ENCODE results near the gene CLEC4G.

Gene CLEC4G, protein sequence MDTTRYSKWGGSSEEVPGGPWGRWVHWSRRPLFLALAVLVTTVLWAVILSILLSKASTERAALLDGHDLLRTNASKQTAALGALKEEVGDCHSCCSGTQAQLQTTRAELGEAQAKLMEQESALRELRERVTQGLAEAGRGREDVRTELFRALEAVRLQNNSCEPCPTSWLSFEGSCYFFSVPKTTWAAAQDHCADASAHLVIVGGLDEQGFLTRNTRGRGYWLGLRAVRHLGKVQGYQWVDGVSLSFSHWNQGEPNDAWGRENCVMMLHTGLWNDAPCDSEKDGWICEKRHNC

DNA sequence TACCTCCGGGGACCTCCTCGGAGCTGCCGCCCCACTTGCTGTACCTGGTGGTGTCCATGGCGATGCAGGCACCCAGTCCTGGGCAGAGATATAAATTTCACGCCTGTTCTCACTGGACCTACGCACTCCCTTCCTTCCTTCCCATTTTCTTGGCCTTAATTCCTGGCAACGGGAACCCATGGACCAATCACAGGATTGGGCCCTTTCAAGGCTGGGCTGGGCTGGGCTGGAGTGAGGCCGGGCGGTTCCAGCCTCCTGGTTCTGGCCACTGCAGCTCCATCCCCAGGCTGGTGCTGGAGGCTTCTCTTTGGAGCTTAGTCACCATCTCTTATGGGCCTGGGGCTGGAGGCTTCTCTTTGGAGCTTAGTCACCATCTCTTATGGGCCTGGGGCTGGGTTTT, at the start of gene CLEC4G:
CLEC4G (minus strand) TSS at position 66 of the 400 bp plus-strand sequence; CDS start at position 58, 8 bp downstream.
- TF ChIP-seq TCF12 (IDR thresholded peaks at IDR 0.05; ENCODE audit: low read depth) = no peak
- no peak for TF ChIP-seq RAD21 (IDR thresholded peaks at IDR 0.05; ENCODE audit: low read depth)
- no peak for TF ChIP-seq CEBPB (IDR thresholded peaks at IDR 0.05)
- no peak for TF ChIP-seq ZBTB7A (IDR thresholded peaks at IDR 0.05; ENCODE audit: low read depth)
- TF ChIP-seq TAF1 (IDR thresholded peaks at IDR 0.05; ENCODE audit: low read depth) = no peak
- TF ChIP-seq TEAD4 (IDR thresholded peaks at IDR 0.05) = no peak
- no peak for TF ChIP-seq EGR1 (IDR thresholded peaks at IDR 0.05)
- TF ChIP-seq FOXM1 (IDR thresholded peaks at IDR 0.05; ENCODE audit: borderline replicate concordance, low read depth) = no peak
- TF ChIP-seq, protein P1, sequence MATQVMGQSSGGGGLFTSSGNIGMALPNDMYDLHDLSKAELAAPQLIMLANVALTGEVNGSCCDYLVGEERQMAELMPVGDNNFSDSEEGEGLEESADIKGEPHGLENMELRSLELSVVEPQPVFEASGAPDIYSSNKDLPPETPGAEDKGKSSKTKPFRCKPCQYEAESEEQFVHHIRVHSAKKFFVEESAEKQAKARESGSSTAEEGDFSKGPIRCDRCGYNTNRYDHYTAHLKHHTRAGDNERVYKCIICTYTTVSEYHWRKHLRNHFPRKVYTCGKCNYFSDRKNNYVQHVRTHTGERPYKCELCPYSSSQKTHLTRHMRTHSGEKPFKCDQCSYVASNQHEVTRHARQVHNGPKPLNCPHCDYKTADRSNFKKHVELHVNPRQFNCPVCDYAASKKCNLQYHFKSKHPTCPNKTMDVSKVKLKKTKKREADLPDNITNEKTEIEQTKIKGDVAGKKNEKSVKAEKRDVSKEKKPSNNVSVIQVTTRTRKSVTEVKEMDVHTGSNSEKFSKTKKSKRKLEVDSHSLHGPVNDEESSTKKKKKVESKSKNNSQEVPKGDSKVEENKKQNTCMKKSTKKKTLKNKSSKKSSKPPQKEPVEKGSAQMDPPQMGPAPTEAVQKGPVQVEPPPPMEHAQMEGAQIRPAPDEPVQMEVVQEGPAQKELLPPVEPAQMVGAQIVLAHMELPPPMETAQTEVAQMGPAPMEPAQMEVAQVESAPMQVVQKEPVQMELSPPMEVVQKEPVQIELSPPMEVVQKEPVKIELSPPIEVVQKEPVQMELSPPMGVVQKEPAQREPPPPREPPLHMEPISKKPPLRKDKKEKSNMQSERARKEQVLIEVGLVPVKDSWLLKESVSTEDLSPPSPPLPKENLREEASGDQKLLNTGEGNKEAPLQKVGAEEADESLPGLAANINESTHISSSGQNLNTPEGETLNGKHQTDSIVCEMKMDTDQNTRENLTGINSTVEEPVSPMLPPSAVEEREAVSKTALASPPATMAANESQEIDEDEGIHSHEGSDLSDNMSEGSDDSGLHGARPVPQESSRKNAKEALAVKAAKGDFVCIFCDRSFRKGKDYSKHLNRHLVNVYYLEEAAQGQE (IDR thresholded peaks at IDR 0.05; ENCODE audit: low read depth) = no peak
- no peak for TF ChIP-seq YY1 (IDR thresholded peaks at IDR 0.05; ENCODE audit: low read depth)
- TF ChIP-seq USF1 (IDR thresholded peaks at IDR 0.05) = no peak
- no peak for TF ChIP-seq CREB1 (IDR thresholded peaks at IDR 0.05; ENCODE audit: low read depth)
- no peak for TF ChIP-seq EP300 (IDR thresholded peaks at IDR 0.05; ENCODE audit: borderline replicate concordance)
- TF ChIP-seq NFIC (IDR thresholded peaks at IDR 0.05) = no peak
- no peak for TF ChIP-seq MAX (IDR thresholded peaks at IDR 0.05)

DNA sequence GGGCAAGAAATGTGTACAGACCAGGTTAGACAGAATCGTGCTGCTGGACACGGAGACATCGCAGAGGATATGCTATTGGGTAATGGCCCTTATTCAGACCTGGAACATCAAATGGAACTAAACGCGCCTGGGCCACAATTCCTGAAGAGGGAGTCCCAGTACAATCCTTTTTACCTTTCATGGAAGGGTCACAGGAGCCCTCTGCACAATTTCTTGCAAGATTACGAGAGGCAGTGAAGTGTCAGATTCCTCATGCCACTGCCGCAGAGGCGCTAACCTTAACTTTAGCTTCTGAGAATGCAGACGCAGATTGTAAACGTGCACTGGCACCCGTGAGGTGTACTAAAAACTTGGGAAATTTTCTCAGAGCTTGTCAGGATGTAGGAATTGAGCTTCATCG, 49.2 kb upstream of the CLEC4G start:
- TF ChIP-seq, protein P1 (IDR thresholded peaks at IDR 0.05; ENCODE audit: low read depth) = no peak
- no peak for TF ChIP-seq CREB1 (IDR thresholded peaks at IDR 0.05; ENCODE audit: low read depth)
- no peak for TF ChIP-seq EP300 (IDR thresholded peaks at IDR 0.05; ENCODE audit: borderline replicate concordance)

DNA sequence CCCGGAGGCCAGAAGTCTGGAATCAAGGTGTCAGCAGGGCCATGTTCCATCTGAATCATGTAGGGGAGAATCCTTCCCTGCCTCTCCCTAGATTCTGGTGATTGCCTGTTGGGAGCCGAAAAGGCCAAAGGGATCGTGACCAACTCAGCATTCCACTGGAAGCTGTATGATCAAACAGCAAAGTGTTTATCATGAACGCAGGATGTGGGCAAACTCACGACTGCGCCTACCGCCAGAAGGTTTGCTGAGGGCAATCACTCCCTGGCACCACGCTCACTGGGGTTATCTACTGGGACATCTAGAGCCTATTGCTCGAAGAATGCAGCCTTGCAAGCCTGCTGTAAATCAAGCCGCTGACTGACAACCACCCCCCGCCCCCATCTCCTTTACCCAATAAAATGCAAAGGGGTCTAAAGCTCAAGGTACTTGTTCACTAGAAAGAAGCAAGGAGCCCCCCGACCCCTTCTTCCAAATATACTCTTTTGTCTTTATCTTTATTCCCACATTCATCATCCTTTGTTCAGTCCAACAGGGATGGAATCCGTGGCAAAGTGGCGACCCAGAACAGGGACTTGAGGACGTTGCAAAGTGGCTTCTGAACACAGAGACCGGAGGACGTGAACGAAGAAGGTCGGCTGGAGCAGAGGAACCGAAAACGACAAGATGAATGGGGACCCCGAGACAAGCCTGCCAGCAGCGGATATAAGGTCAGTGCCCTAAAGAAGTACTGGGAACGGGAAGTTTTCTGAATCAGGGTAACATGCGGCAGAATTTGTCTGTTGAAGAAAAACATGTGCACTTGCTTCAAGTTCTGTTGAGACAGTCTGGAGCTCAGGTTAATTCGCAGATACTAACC, 47.9 kb upstream of the CLEC4G start:
- TF ChIP-seq NFIC (IDR thresholded peaks at IDR 0.05) (no peak), TEAD4 (IDR thresholded peaks at IDR 0.05) (no peak), FOXM1 (IDR thresholded peaks at IDR 0.05; ENCODE audit: borderline replicate concordance, low read depth) (no peak), EGR1 (IDR thresholded peaks at IDR 0.05) (no peak), YY1 (IDR thresholded peaks at IDR 0.05; ENCODE audit: low read depth) (no peak), CREB1 (IDR thresholded peaks at IDR 0.05; ENCODE audit: low read depth) (no peak), TCF12 (IDR thresholded peaks at IDR 0.05; ENCODE audit: low read depth) (no peak), MAX (IDR thresholded peaks at IDR 0.05) (no peak), CEBPB (IDR thresholded peaks at IDR 0.05) (no peak), USF1 (IDR thresholded peaks at IDR 0.05) (no peak), EP300 (IDR thresholded peaks at IDR 0.05; ENCODE audit: borderline replicate concordance) (no peak), TAF1 (IDR thresholded peaks at IDR 0.05; ENCODE audit: low read depth) (no peak), RAD21 (IDR thresholded peaks at IDR 0.05; ENCODE audit: low read depth) (no peak), ZBTB7A (IDR thresholded peaks at IDR 0.05; ENCODE audit: low read depth) (no peak)
- TF ChIP-seq, protein P1 (IDR thresholded peaks at IDR 0.05; ENCODE audit: low read depth) = no peak

- TF ChIP-seq TAF1 (IDR thresholded peaks at IDR 0.05; ENCODE audit: low read depth) (no peak), EP300 (IDR thresholded peaks at IDR 0.05; ENCODE audit: borderline replicate concordance) (no peak), CEBPB (IDR thresholded peaks at IDR 0.05) (no peak), USF1 (IDR thresholded peaks at IDR 0.05) (no peak), MAX (IDR thresholded peaks at IDR 0.05) (no peak), TEAD4 (IDR thresholded peaks at IDR 0.05) (no peak), ZBTB7A (IDR thresholded peaks at IDR 0.05; ENCODE audit: low read depth) (no peak), TCF12 (IDR thresholded peaks at IDR 0.05; ENCODE audit: low read depth) (no peak)
These were observed 46.2 kb upstream of the CLEC4G start for GRCh38 chr19:7778081-7778480.

Measured in Ishikawa (cell line).